ENCODE data around the gene HS6ST3.

DNA sequence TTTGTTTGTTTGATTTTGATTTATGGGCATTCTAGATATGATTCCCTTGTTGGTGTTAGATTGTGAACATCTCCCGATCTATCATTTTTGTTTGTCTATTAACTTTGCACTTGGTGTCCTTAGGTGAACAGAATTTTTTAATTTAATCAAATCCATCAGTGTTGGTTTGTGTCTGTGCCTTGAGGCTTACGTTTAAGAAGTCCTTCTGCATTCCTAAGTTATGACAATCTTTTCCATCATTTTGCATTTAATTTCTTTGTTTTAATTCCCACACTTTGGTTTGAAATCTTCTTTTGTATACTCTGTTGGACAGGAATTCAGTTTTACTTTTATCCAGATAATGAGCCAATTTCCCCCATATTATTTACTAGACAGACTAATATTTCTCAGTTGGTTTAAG, 421.7 kb downstream of the HS6ST3 start:
- TF ChIP-seq, protein P1, sequence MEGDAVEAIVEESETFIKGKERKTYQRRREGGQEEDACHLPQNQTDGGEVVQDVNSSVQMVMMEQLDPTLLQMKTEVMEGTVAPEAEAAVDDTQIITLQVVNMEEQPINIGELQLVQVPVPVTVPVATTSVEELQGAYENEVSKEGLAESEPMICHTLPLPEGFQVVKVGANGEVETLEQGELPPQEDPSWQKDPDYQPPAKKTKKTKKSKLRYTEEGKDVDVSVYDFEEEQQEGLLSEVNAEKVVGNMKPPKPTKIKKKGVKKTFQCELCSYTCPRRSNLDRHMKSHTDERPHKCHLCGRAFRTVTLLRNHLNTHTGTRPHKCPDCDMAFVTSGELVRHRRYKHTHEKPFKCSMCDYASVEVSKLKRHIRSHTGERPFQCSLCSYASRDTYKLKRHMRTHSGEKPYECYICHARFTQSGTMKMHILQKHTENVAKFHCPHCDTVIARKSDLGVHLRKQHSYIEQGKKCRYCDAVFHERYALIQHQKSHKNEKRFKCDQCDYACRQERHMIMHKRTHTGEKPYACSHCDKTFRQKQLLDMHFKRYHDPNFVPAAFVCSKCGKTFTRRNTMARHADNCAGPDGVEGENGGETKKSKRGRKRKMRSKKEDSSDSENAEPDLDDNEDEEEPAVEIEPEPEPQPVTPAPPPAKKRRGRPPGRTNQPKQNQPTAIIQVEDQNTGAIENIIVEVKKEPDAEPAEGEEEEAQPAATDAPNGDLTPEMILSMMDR (IDR thresholded peaks at IDR 0.05), result no peak
- TF ChIP-seq POLR2AphosphoS5 (IDR thresholded peaks at IDR 0.05) (no peak), EP300 (IDR thresholded peaks at IDR 0.05) (no peak), POLR2A (IDR thresholded peaks at IDR 0.05) (no peak)
